Smooth muscle cell of the brain vasculature (primary cell): ENCODE results near the gene FAT3.

Experiments used
- DNase-seq: peaks from one replicate; pipeline ENCODE4 v3.0.0-alpha.2; 2012; ENCODE audit warnings: low read depth, low spot score

The FAT3 gene

GRCh38 chr11:92224407-92225124, at the start of gene FAT3:
TSS of gene FAT3 (plus strand) at chr11:92224818. CDS start at chr11:92352113, 127,295 bp downstream.
- DNase-seq, result peak; percentile 9

- no peak for DNase-seq
Measured at GRCh38 chr11:92179017-92179670, 45.5 kb upstream of the FAT3 start.

GRCh38 chr11:92180226-92180625, 44.4 kb upstream of the FAT3 start:
- DNase-seq, result no peak

GRCh38 chr11:92180664-92181251, 43.9 kb upstream of the FAT3 start:
- DNase-seq, result no peak

GRCh38 chr11:92190535-92191206, 33.9 kb upstream of the FAT3 start:
- no peak for DNase-seq

- DNase-seq, result no peak
Measured at GRCh38 chr11:92192141-92192540, 32.5 kb upstream of the FAT3 start.

GRCh38 chr11:92198268-92198667, 26.4 kb upstream of the FAT3 start:
- no peak for DNase-seq

GRCh38 chr11:92199991-92200390, 24.6 kb upstream of the FAT3 start:
- DNase-seq, result no peak

GRCh38 chr11:92204731-92205130, 19.9 kb upstream of the FAT3 start:
- no peak for DNase-seq

- no peak for DNase-seq
Measured at GRCh38 chr11:92206441-92206840, 18.2 kb upstream of the FAT3 start.

- DNase-seq, result peak; percentile 7
Measured at GRCh38 chr11:92211576-92212167, 12.9 kb upstream of the FAT3 start.

- DNase-seq, result no peak
Measured at GRCh38 chr11:92212530-92212929, 12.1 kb upstream of the FAT3 start.

GRCh38 chr11:92216789-92217188, 7.8 kb upstream of the FAT3 start:
- DNase-seq, result no peak

GRCh38 chr11:92219476-92219875, 5.1 kb upstream of the FAT3 start:
- no peak for DNase-seq

- DNase-seq, result no peak
Measured at GRCh38 chr11:92222701-92223100, 1.9 kb upstream of the FAT3 start.

GRCh38 chr11:92224054-92224406, 588 bp upstream of the FAT3 start:
- DNase-seq, result no peak

GRCh38 chr11:92225125-92225567, 528 bp downstream of the FAT3 start:
- no peak for DNase-seq

- DNase-seq, result no peak
Measured at GRCh38 chr11:92225568-92226330, 1.1 kb downstream of the FAT3 start.

GRCh38 chr11:92226331-92227229, 2.0 kb downstream of the FAT3 start:
- DNase-seq, result no peak

GRCh38 chr11:92227230-92227814, 2.7 kb downstream of the FAT3 start:
- DNase-seq, result no peak
